Neural cell (in vitro differentiated cells): Measurements from ENCODE around the gene SLC41A1. TPM values are rescaled to one million over a fixed set of nuclear protein-coding genes. Genes with fewer than 3 reads are reported as not detected.

ENCODE experiments used
- H2AFZ ChIP-seq: fragments of 200-600, 300-800 bp; sonication (generic), shearing (Covaris generic); 2 replicates; pipeline ENCODE4 v1.6.0; 2014; ENCODE audit warnings: low read depth, mild to moderate bottlenecking, antibody characterized with exemption, low read length, moderate library complexity
- H3F3A ChIP-seq: fragments of 200-600 bp; shearing (Covaris generic); 2 replicates; pipeline ENCODE4 v1.6.1; 2016; ENCODE audit warnings: mild to moderate bottlenecking, moderate library complexity, mixed read lengths, antibody characterized with exemption, low read length; ENCODE audit not compliant: insufficient read depth, poor library complexity, severe bottlenecking
- H3K27ac ChIP-seq: fragments of 200-600, 300-800 bp; sonication (generic), shearing (Covaris generic); 2 replicates; pipeline ENCODE4 v1.5.1; 2014; ENCODE audit warnings: mild to moderate bottlenecking, low read length, moderate library complexity
- H3K27me3 ChIP-seq: fragments of 300-800, 200-600 bp; sonication (generic), shearing (Covaris generic); 2 replicates; pipeline ENCODE4 v1.6.0; 2014; ENCODE audit warnings: mild to moderate bottlenecking, low read depth, low read length, moderate library complexity; ENCODE audit not compliant: insufficient read depth
- H3K36me3 ChIP-seq: fragments of 300-800, 200-600 bp; sonication (generic), shearing (Covaris generic); 2 replicates; pipeline ENCODE4 v1.5.1; 2014; ENCODE audit warnings: mild to moderate bottlenecking, antibody characterized with exemption, low read length, moderate library complexity; ENCODE audit not compliant: insufficient read depth
- H3K4me2 ChIP-seq: fragments of 300-800, 200-600 bp; sonication (generic), shearing (Covaris generic); 2 replicates; pipeline ENCODE4 v1.6.0; 2014; ENCODE audit warnings: mild to moderate bottlenecking, low read length
- H3K4me3 ChIP-seq: fragments of 300-800, 200-600 bp; sonication (generic), shearing (Covaris generic); 2 replicates; pipeline ENCODE4 v1.5.1; 2014; ENCODE audit warnings: mild to moderate bottlenecking, low read length, moderate library complexity
- H3K79me2 ChIP-seq: fragments of 200-600 bp; shearing (Covaris generic); replicated peaks from 2 replicates; pipeline ENCODE4 v1.6.0; 2014; ENCODE audit warnings: mild to moderate bottlenecking, low read length, moderate library complexity; ENCODE audit not compliant: insufficient read depth
- H3K9ac ChIP-seq: fragments of 300-800, 200-600 bp; sonication (generic), shearing (Covaris generic); 2 replicates; pipeline ENCODE4 v1.6.1; 2016; ENCODE audit warnings: mild to moderate bottlenecking, low read length, mixed read lengths
- H3K9me2 ChIP-seq: fragments of 200-600 bp; shearing (Covaris generic); 2 replicates; pipeline ENCODE4 v1.6.1; 2016; ENCODE audit warnings: mild to moderate bottlenecking, low read length, mixed read lengths; ENCODE audit not compliant: insufficient read depth
- H3K9me3 ChIP-seq: fragments of 200-600, 300-800 bp; sonication (generic), shearing (Covaris generic); 2 replicates; pipeline ENCODE4 v1.6.1; 2016; ENCODE audit warnings: mild to moderate bottlenecking, mixed run types, low read length, moderate library complexity, mixed read lengths
- H4K20me1 ChIP-seq: fragments of 200-600 bp; shearing (Covaris generic); 2 replicates; pipeline ENCODE4 v1.6.1; 2016; ENCODE audit warnings: mild to moderate bottlenecking, mixed run types; ENCODE audit not compliant: insufficient read depth
- EP300 ChIP-seq: fragments of 450-650 bp; conservative IDR thresholded peaks from 2 replicates; pipeline ENCODE4 v1.6.1; 2014; ENCODE audit warnings: antibody characterized with exemption, mild to moderate bottlenecking, moderate library complexity; ENCODE audit not compliant: poor library complexity, severe bottlenecking
- EZH2 ChIP-seq: fragments of 200-600, 300-800 bp; shearing (Covaris generic), sonication (generic); IDR thresholded peaks from 2 replicates; pipeline ENCODE4 v1.6.1; 2014; ENCODE audit warnings: antibody characterized with exemption, low read length, borderline replicate concordance, mild to moderate bottlenecking; ENCODE audit not compliant: insufficient read depth, poor library complexity, severe bottlenecking
- MXI1 ChIP-seq: fragments of 450-650 bp; conservative IDR thresholded peaks from 2 replicates; pipeline ENCODE4 v1.6.1; 2014; ENCODE audit warnings: antibody characterized with exemption, mild to moderate bottlenecking; ENCODE audit not compliant: poor library complexity, severe bottlenecking
- POLR2AphosphoS5 ChIP-seq: IDR thresholded peaks from 2 replicates; pipeline ENCODE4 v1.6.1; 2012
- RAD21 ChIP-seq: fragments of 450-650 bp; conservative IDR thresholded peaks from 2 replicates; pipeline ENCODE4 v1.6.1; 2014; ENCODE audit warnings: antibody characterized with exemption, mild to moderate bottlenecking, moderate library complexity
- SMC3 ChIP-seq: fragments of 450-650 bp; conservative IDR thresholded peaks from 2 replicates; pipeline ENCODE4 v1.6.1; 2014; ENCODE audit warnings: antibody characterized with exemption, mild to moderate bottlenecking, moderate library complexity; ENCODE audit not compliant: poor library complexity
- TAF1 ChIP-seq: IDR thresholded peaks from 2 replicates; pipeline ENCODE4 v1.6.1; 2012; ENCODE audit warnings: low read depth
- polyA plus RNA-seq: library from polyadenylated mRNA; depleted of rRNA; stranded (reverse); fragments of >200 nt; gene quantifications from 2 replicates; pipeline ENCODE4 v1.2.3, GENCODE V29; 2014
- TF ChIP-seq, protein P1 (sequence below): fragments of 450-650 bp; IDR thresholded peaks from 2 replicates; pipeline ENCODE4 v1.5.1; 2014; ENCODE audit warnings: antibody characterized with exemption, mild to moderate bottlenecking, moderate library complexity; ENCODE audit not compliant: poor library complexity, severe bottlenecking
- TF ChIP-seq, protein P2 (sequence below): IDR thresholded peaks from 2 replicates; pipeline ENCODE4 v1.6.1; 2012; ENCODE audit warnings: borderline replicate concordance

The SLC41A1 gene
- polyA plus RNA-seq, 1 donor from 2014 or later = 4.2 TPM

DNA sequence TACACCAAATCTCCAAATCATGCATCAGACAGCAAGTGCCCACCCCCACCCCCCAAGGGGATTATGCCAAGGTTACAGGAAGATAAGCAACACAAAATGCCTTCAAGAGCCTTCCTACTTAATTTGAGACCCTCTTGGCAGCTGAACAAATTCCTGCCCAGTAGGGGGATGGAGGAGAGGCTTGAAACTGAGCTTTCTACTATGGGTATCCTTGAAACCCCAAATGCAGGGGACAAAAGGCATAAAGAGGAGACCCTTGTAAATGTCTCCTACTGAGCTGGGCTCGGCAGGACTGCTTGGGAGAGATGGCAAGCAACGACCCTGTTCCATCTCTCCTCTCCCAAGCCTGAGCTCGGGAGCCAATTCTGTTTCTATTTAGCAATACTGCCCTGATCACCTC is 3.5 kb downstream of the SLC41A1 start:
- TF ChIP-seq POLR2AphosphoS5 (no peak), TAF1 (no peak), EP300 (no peak), MXI1 (no peak), SMC3 (no peak), EZH2 (no peak), RAD21 (no peak)
- TF ChIP-seq, protein P1, sequence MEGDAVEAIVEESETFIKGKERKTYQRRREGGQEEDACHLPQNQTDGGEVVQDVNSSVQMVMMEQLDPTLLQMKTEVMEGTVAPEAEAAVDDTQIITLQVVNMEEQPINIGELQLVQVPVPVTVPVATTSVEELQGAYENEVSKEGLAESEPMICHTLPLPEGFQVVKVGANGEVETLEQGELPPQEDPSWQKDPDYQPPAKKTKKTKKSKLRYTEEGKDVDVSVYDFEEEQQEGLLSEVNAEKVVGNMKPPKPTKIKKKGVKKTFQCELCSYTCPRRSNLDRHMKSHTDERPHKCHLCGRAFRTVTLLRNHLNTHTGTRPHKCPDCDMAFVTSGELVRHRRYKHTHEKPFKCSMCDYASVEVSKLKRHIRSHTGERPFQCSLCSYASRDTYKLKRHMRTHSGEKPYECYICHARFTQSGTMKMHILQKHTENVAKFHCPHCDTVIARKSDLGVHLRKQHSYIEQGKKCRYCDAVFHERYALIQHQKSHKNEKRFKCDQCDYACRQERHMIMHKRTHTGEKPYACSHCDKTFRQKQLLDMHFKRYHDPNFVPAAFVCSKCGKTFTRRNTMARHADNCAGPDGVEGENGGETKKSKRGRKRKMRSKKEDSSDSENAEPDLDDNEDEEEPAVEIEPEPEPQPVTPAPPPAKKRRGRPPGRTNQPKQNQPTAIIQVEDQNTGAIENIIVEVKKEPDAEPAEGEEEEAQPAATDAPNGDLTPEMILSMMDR = no peak
- TF ChIP-seq, protein P2, sequence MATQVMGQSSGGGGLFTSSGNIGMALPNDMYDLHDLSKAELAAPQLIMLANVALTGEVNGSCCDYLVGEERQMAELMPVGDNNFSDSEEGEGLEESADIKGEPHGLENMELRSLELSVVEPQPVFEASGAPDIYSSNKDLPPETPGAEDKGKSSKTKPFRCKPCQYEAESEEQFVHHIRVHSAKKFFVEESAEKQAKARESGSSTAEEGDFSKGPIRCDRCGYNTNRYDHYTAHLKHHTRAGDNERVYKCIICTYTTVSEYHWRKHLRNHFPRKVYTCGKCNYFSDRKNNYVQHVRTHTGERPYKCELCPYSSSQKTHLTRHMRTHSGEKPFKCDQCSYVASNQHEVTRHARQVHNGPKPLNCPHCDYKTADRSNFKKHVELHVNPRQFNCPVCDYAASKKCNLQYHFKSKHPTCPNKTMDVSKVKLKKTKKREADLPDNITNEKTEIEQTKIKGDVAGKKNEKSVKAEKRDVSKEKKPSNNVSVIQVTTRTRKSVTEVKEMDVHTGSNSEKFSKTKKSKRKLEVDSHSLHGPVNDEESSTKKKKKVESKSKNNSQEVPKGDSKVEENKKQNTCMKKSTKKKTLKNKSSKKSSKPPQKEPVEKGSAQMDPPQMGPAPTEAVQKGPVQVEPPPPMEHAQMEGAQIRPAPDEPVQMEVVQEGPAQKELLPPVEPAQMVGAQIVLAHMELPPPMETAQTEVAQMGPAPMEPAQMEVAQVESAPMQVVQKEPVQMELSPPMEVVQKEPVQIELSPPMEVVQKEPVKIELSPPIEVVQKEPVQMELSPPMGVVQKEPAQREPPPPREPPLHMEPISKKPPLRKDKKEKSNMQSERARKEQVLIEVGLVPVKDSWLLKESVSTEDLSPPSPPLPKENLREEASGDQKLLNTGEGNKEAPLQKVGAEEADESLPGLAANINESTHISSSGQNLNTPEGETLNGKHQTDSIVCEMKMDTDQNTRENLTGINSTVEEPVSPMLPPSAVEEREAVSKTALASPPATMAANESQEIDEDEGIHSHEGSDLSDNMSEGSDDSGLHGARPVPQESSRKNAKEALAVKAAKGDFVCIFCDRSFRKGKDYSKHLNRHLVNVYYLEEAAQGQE = no peak
- Histone ChIP-seq H3K4me2 (no peak overlapping the region), H3K9me3 (no peaks in the 10 kb centered on the region), H3K27ac (no peak overlapping the region), H3K4me3 (peak overlapping the region; percentile 18), H3K36me3 (no peaks in the 10 kb centered on the region), H3K79me2 (no peaks in the 10 kb centered on the region), H4K20me1 (no peaks in the 10 kb centered on the region), H3K27me3 (no peaks in the 10 kb centered on the region), H3K9me2 (no peaks in the 10 kb centered on the region), H3K9ac (no peak overlapping the region), H2AFZ (no peak overlapping the region), H3F3A (no peaks in the 10 kb centered on the region)

GRCh38 chr1:205805082-205805711 is 7.8 kb downstream of the SLC41A1 start:
- Histone ChIP-seq H3K27ac (no peak overlapping the region), H3K4me2 (no peak overlapping the region), H4K20me1 (no peaks in the 10 kb centered on the region), H2AFZ (no peak overlapping the region), H3K4me3 (no peak overlapping the region), H3K27me3 (no peaks in the 10 kb centered on the region), H3K79me2 (no peaks in the 10 kb centered on the region), H3K9ac (no peak overlapping the region), H3K9me2 (no peaks in the 10 kb centered on the region), H3K36me3 (no peaks in the 10 kb centered on the region), H3K9me3 (no peaks in the 10 kb centered on the region), H3F3A (no peaks in the 10 kb centered on the region)
- no peak for TF ChIP-seq EP300
- no peak for TF ChIP-seq SMC3
- TF ChIP-seq, protein P1 = no peak
- no peak for TF ChIP-seq POLR2AphosphoS5
- TF ChIP-seq, protein P2 = no peak
- no peak for TF ChIP-seq RAD21
- no peak for TF ChIP-seq MXI1
- no peak for TF ChIP-seq EZH2
- no peak for TF ChIP-seq TAF1
